IMR-90 (cell line): Measurements from ENCODE around the gene PDHA2. TPM values are rescaled to one million over a fixed set of nuclear protein-coding genes. Genes with fewer than 3 reads are reported as not detected.

Experiments used
- ATAC-seq: fragments of 200-7000 bp; cut with Tn5 transposase; 2 replicates; pipeline ENCODE4 v1.9.1; 2020; ENCODE audit warnings: low read depth, mild to moderate bottlenecking, moderate library complexity
- BruUV-seq: library from RNA; stranded (reverse); fragments of 400-500 nt; replicated peaks from 2 replicates; lab custom pipeline; 2021; lab: Mats Ljungman, UMichigan
- CTCF ChIA-PET: fragments of 300-600 bp; formaldehyde crosslinking; extraction: SDS; loops from one replicate; lab custom pipeline; 2021; ENCODE audit warnings: antibody characterized with exemption; lab: Yijun Ruan, JAX
- POLR2A ChIA-PET: fragments of 300-600 bp; sonication (Branson Sonifier 250); formaldehyde crosslinking; loops from one replicate; lab custom pipeline; 2022; ENCODE audit warnings: antibody characterized with exemption; ENCODE audit not compliant: unreplicated experiment; lab: Charles Lee
- DNase-seq: peaks from one replicate; pipeline ENCODE4 v3.0.0; 2013
- H2AFZ ChIP-seq: replicated peaks from 2 replicates; pipeline ENCODE3; 2013; ENCODE audit warnings: low read length, mild to moderate bottlenecking; ENCODE audit not compliant: poor library complexity
- H2AK5ac ChIP-seq: 2 replicates; pipeline ENCODE4 v1.6.1; 2013; ENCODE audit warnings: low read depth, low read length, inconsistent platforms
- H2AK9ac ChIP-seq: replicated peaks from 2 replicates; pipeline ENCODE3; 2013; ENCODE audit warnings: mild to moderate bottlenecking, low read depth, low read length, moderate library complexity; ENCODE audit not compliant: poor library complexity
- H2BK120ac ChIP-seq: 2 replicates; pipeline ENCODE4 v1.6.1; 2013; ENCODE audit warnings: low read depth, low read length, inconsistent platforms
- H2BK15ac ChIP-seq: 3 replicates; pipeline ENCODE4 v1.6.1; 2013; ENCODE audit warnings: low read depth, low read length, inconsistent platforms
- H2BK20ac ChIP-seq: 2 replicates; pipeline ENCODE4 v1.6.1; 2013; ENCODE audit warnings: low read depth, mild to moderate bottlenecking, inconsistent platforms, low read length, moderate library complexity
- H2BK5ac ChIP-seq: 2 replicates; pipeline ENCODE4 v1.6.1; 2013; ENCODE audit warnings: mild to moderate bottlenecking, low read depth, low read length, inconsistent platforms; ENCODE audit not compliant: poor library complexity, severe bottlenecking
- H3K14ac ChIP-seq: replicated peaks from 2 replicates; pipeline ENCODE4 v1.6.1; 2013; ENCODE audit warnings: low read depth, low read length, inconsistent platforms
- H3K18ac ChIP-seq: 2 replicates; pipeline ENCODE4 v1.6.1; 2013; ENCODE audit warnings: low read depth, low read length, control low read depth
- H3K23ac ChIP-seq: 2 replicates; pipeline ENCODE4 v1.6.1; 2013; ENCODE audit warnings: low read depth, low read length, inconsistent platforms
- H3K27ac ChIP-seq: 2 replicates; pipeline ENCODE4 v1.5.1; 2013; ENCODE audit warnings: mild to moderate bottlenecking, control low read depth, low read length; ENCODE audit not compliant: insufficient read depth
- H3K27me3 ChIP-seq: 2 replicates; pipeline ENCODE4 v1.6.1; 2013; ENCODE audit warnings: low read length; ENCODE audit not compliant: control insufficient read depth, insufficient read depth
- H3K36me3 ChIP-seq: 2 replicates; pipeline ENCODE4 v1.6.1; 2013; ENCODE audit warnings: low read length, mixed read lengths; ENCODE audit not compliant: control insufficient read depth, insufficient read depth
- H3K4ac ChIP-seq: 2 replicates; pipeline ENCODE4 v1.6.1; 2013; ENCODE audit warnings: low read depth, low read length, inconsistent platforms
- H3K4me1 ChIP-seq: 2 replicates; pipeline ENCODE4 v1.6.1; 2013; ENCODE audit warnings: low read length, mixed read lengths; ENCODE audit not compliant: control insufficient read depth, insufficient read depth
- H3K4me2 ChIP-seq: 2 replicates; pipeline ENCODE4 v1.6.1; 2013; ENCODE audit warnings: low read depth, mild to moderate bottlenecking, control low read depth, low read length, moderate library complexity
- H3K4me3 ChIP-seq: 2 replicates; pipeline ENCODE4 v1.5.1; 2013; ENCODE audit warnings: low read depth, mild to moderate bottlenecking, control low read depth, low read length, moderate library complexity; ENCODE audit not compliant: insufficient read depth
- H3K56ac ChIP-seq: 2 replicates; pipeline ENCODE4 v1.6.1; 2013; ENCODE audit warnings: low read length, inconsistent platforms; ENCODE audit not compliant: insufficient read depth; ENCODE audit errors: extremely low read depth
- H3K79me1 ChIP-seq, 2 experiments: 2 replicates each; pipeline ENCODE4 v1.6.1; 2013; ENCODE audit warnings: low read length in 2 of 2, inconsistent platforms in 1 of 2, low read depth in 1 of 2
- H3K9ac ChIP-seq: 2 replicates; pipeline ENCODE4 v1.6.1; 2013; ENCODE audit warnings: low read depth, low read length, control low read depth
- H3K9me1 ChIP-seq: 2 replicates; pipeline ENCODE4 v1.6.1; 2013; ENCODE audit warnings: low read length, inconsistent platforms; ENCODE audit not compliant: insufficient read depth
- H3K9me3 ChIP-seq: 2 replicates; pipeline ENCODE4 v1.6.1; 2013; ENCODE audit warnings: low read length; ENCODE audit not compliant: control insufficient read depth, insufficient read depth
- H4K20me1 ChIP-seq: 2 replicates; pipeline ENCODE4 v1.6.1; 2013; ENCODE audit warnings: low read length, inconsistent platforms; ENCODE audit not compliant: insufficient read depth
- H4K5ac ChIP-seq: 2 replicates; pipeline ENCODE4 v1.6.1; 2013; ENCODE audit warnings: mild to moderate bottlenecking, low read depth, low read length, control low read depth
- H4K8ac ChIP-seq, 2 experiments: 2 replicates each; pipeline ENCODE4 v1.6.1; 2013; ENCODE audit warnings: low read depth in 2 of 2, low read length in 2 of 2, control low read depth in 1 of 2, inconsistent platforms in 1 of 2
- H4K91ac ChIP-seq: 2 replicates; pipeline ENCODE4 v1.6.1; 2013; ENCODE audit warnings: low read depth, low read length, inconsistent platforms; ENCODE audit not compliant: insufficient read depth
- CEBPB ChIP-seq: IDR thresholded peaks from 2 replicates; pipeline ENCODE4 v1.6.1; 2012; ENCODE audit warnings: low read depth, low read length, improper control_type of control experiment
- CTCF ChIP-seq: conservative IDR thresholded peaks from 2 replicates; pipeline ENCODE4 v1.5.1; 2012; ENCODE audit warnings: mild to moderate bottlenecking, low read depth, low read length, improper control_type of control experiment
- FOS ChIP-seq: fragments of 150-350 bp; IDR thresholded peaks from 2 replicates; pipeline ENCODE4 v1.6.1; 2016; ENCODE audit warnings: low read depth, low read length
- NFE2L2 ChIP-seq: fragments of 150-350 bp; IDR thresholded peaks from 2 replicates; pipeline ENCODE4 v1.6.1; 2016; ENCODE audit warnings: low read depth, mild to moderate bottlenecking, low read length
- POLR2A ChIP-seq: IDR thresholded peaks from 2 replicates; pipeline ENCODE4 v1.6.1; 2012; ENCODE audit warnings: mild to moderate bottlenecking, low read depth, low read length
- RCOR1 ChIP-seq: IDR thresholded peaks from 2 replicates; pipeline ENCODE4 v1.6.1; 2012; ENCODE audit warnings: mild to moderate bottlenecking, low read length, improper control_type of control experiment; ENCODE audit not compliant: insufficient replicate concordance
- RFX5 ChIP-seq: IDR thresholded peaks from 2 replicates; pipeline ENCODE4 v1.8.0; 2012; ENCODE audit warnings: low read depth, mild to moderate bottlenecking, low read length, moderate library complexity
- SMC3 ChIP-seq: fragments of 150-350 bp; IDR thresholded peaks from 2 replicates; pipeline ENCODE4 v1.6.1; 2016; ENCODE audit warnings: low read depth, mild to moderate bottlenecking, antibody characterized with exemption, low read length, moderate library complexity
- WGBS, 2 experiments: methylation state at CpG; one replicate each; pipeline versions ENCODE4 v1.1.5 to v1.1.7; 2013; ENCODE audit warnings: missing lambda C conversion rate in 2 of 2; ENCODE audit not compliant: insufficient read length in 1 of 2; ENCODE audit errors: extremely low coverage in 2 of 2; 5-methylcytosine and 5-hydroxymethylcytosine counted together
- dilution Hi-C: fragments of 300-500 bp; cut with HindIII; formaldehyde crosslinking; loops from one replicate; pipeline ENCODE4 v1.14.3; 2018; ENCODE audit warnings: low sequenced_read_pairs; ENCODE audit not compliant: unreplicated experiment
- in situ Hi-C: fragments of 300-500 bp; cut with MboI; formaldehyde crosslinking; loops from 3 replicates; pipeline ENCODE4 v1.14.3; 2019; ENCODE audit warnings: low sequenced_read_pairs, inconsistent platforms, mixed read lengths
- intact Hi-C: fragments of 100-400 bp; cut with micrococcal nuclease; formaldehyde crosslinking; loops from 2 replicates; pipeline ENCODE4 v1.10.0; 2022
- polyA plus RNA-seq, 3 experiments: library from polyadenylated mRNA; depleted of rRNA; stranded (reverse); fragments of >200 nt; gene quantifications; 2 replicates each; pipeline ENCODE4 v1.2.3, GENCODE V29; 2012; ENCODE audit warnings: low replicate concordance in 1 of 3
- total RNA-seq: library from RNA; depleted of rRNA; stranded (reverse); fragments of >200 nt; gene quantifications from 2 replicates; pipeline ENCODE4 v1.2.3, GENCODE V29; 2012

Gene PDHA2
- total and polyA plus RNA-seq, 2 of the 4 experiments (the other 2 are of a cell fraction), result not detected

GRCh38 chr4:95869961-95870500 is 30.1 kb downstream of the PDHA2 start:
- H3K56ac ChIP-seq, result no peak overlapping the region
- no peaks in the 10 kb centered on the region for H4K20me1 ChIP-seq
- no peak overlapping the region for H3K14ac ChIP-seq
- no peak overlapping the region for H2AFZ ChIP-seq
- no peaks in the 10 kb centered on the region for H3K79me1 ChIP-seq
- DNase-seq (no peak), ATAC-seq (no peak)
- H3K36me3 ChIP-seq, result no peaks in the 10 kb centered on the region
- dilution Hi-C loops, result no loop called here
- no peak overlapping the region for H4K5ac ChIP-seq
- H3K4me2 ChIP-seq, result no peak overlapping the region
- no peak overlapping the region for H4K91ac ChIP-seq
- no peak overlapping the region for H2BK15ac ChIP-seq
- ChIA-PET CTCF (no interaction called here), POLR2A (no interaction called here)
- no peaks in the 10 kb centered on the region for H3K27me3 ChIP-seq
- no peak overlapping the region for H3K18ac ChIP-seq
- in situ Hi-C loops, result no loop called here
- no peaks in the 10 kb centered on the region for H3K4me1 ChIP-seq
- no peak overlapping the region for H2AK9ac ChIP-seq
- H2BK5ac ChIP-seq, result no peak overlapping the region
- intact Hi-C loops, result no loop called here
- no peak overlapping the region for H3K9ac ChIP-seq
- H3K27ac ChIP-seq, result no peak overlapping the region
- no peak overlapping the region for H2BK20ac ChIP-seq
- no peaks in the 10 kb centered on the region for H3K9me1 ChIP-seq
- no peak overlapping the region for H2BK120ac ChIP-seq
- H2AK5ac ChIP-seq, result no peak overlapping the region
- TF ChIP-seq RFX5, result no peak
- no peak for TF ChIP-seq FOS
- TF ChIP-seq CTCF, result no peak
- no peak for TF ChIP-seq CEBPB
- no peak for TF ChIP-seq POLR2A
- TF ChIP-seq NFE2L2, result no peak
- TF ChIP-seq RCOR1, result no peak
- TF ChIP-seq SMC3, result no peak
- H3K23ac ChIP-seq, result no peak overlapping the region
- no TSS peak for BruUV-seq
- H3K4me3 ChIP-seq, result no peak overlapping the region
- H4K8ac ChIP-seq, result no peak overlapping the region
- peaks cover 7% of the 10 kb centered on the region for H3K9me3 ChIP-seq
- H3K4ac ChIP-seq, result no peak overlapping the region
- 0% methylated on average over 1 of the region's 1 CpG; no CpG with 5 or more reads in 1 of the 2 experiments for WGBS, 2 experiments
